ENCODE results near the gene ACAA1.

Gene ACAA1

GRCh38 chr3:38118421-38119247 lies 18.3 kb downstream of the ACAA1 start:
- DNase-seq (ENCODE audit: low spot score), result no peak

GRCh38 chr3:38117748-38118420 lies 19.0 kb downstream of the ACAA1 start:
- DNase-seq (ENCODE audit: low spot score), result no peak

- no peak for DNase-seq (ENCODE audit: low spot score)
Observed at GRCh38 chr3:38117163-38117716, 19.7 kb downstream of the ACAA1 start.

- DNase-seq (ENCODE audit: low spot score), result peak; percentile 63
Observed at GRCh38 chr3:38116471-38117162, 20.3 kb downstream of the ACAA1 start.

- DNase-seq (ENCODE audit: low spot score), result no peak
Observed at GRCh38 chr3:38115645-38116427, 21.1 kb downstream of the ACAA1 start.

- peak; percentile 47 for DNase-seq (ENCODE audit: low spot score)
Observed at GRCh38 chr3:38114875-38115644, 21.9 kb downstream of the ACAA1 start.

GRCh38 chr3:38114052-38114874 lies 22.7 kb downstream of the ACAA1 start:
- DNase-seq (ENCODE audit: low spot score), result peak; percentile 41

GRCh38 chr3:38112378-38112761 lies 24.6 kb downstream of the ACAA1 start:
- peak; percentile 45 for DNase-seq (ENCODE audit: low spot score)

GRCh38 chr3:38111696-38112377 lies 25.1 kb downstream of the ACAA1 start:
- peak; percentile 38 for DNase-seq (ENCODE audit: low spot score)

GRCh38 chr3:38111201-38111600 lies 25.7 kb downstream of the ACAA1 start:
- peak; percentile 40 for DNase-seq (ENCODE audit: low spot score)

GRCh38 chr3:38110314-38111050 lies 26.4 kb downstream of the ACAA1 start:
- DNase-seq (ENCODE audit: low spot score), result peak; percentile 31

- DNase-seq (ENCODE audit: low spot score), result peak; percentile 53
Observed at GRCh38 chr3:38109580-38110313, 27.2 kb downstream of the ACAA1 start.

- DNase-seq (ENCODE audit: low spot score), result peak; percentile 54
Observed at GRCh38 chr3:38108649-38109579, 28.0 kb downstream of the ACAA1 start.

- peak; percentile 37 for DNase-seq (ENCODE audit: low spot score)
Observed at GRCh38 chr3:38107911-38108648, 28.8 kb downstream of the ACAA1 start.

- no peak for DNase-seq (ENCODE audit: low spot score)
Observed at GRCh38 chr3:38105525-38105924, 31.4 kb downstream of the ACAA1 start.

- DNase-seq (ENCODE audit: low spot score), result no peak
Observed at GRCh38 chr3:38102444-38102814, 34.5 kb downstream of the ACAA1 start.

Data from left forelimb (tissue), 1 donor.